ENCODE data around the gene NME4. TPM values are rescaled to one million over a fixed set of nuclear protein-coding genes. Genes with fewer than 3 reads are reported as not detected.
"Not testable (repeated sequence)": the region's sequence is repeated elsewhere in the genome, so short reads cannot be mapped to it uniquely, and the experiment has no call there.

The NME4 gene
- polyA plus RNA-seq, 5 donors, result 155 to 247 (median 168) TPM

- no peak for DNase-seq
Observed at GRCh38 chr16:396199-396598, 800 bp upstream of the NME4 start.

DNA sequence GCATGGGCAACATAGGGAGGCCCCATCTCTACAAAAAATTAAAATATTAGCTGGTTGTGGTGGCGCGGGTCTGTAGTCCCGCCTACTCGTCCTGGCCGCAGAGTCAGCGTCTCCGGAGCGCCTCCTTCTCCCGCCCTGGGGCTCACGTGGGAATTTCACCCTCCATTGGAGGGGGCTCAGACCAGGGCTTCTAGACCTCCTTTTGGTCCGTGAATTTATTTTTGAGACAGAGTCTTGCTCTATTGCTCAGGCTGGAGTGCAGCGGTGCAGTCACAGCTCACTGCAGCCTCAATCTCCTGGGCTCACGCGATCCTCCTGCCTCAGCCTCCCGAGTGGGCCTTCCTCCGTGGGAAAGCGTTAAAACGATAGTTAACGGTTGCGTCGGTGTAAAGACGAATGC lies 394 bp upstream of the NME4 start:
- no peak for DNase-seq

DNA sequence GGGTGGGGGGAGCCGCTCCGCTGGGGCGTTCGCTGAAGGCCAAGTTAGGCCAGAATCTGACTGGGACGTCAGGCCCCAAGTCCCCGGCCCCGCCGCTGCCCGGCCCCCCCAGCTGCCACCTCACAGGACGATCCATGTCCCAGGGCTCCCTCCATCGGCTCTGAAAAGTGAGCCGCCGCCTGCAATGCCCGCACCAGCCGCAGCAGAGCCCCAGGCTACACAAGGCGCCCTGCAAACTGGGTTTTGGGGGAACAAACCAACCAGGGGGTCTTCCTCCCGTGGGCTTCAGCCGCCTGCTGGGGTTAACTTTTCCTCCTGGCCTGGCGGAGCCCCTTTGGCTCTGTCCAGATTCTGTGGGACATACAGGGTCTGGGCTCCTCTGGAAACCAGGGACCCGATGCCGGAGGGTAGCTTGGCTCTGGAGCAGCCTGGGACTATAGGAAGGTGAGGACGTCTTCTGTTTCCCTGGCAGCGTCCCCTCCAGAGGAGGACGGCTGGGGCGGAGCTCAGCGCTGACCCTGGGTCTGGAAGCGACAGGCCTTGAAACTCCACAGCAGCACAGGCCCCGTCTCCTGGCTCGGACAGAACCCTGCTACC lies 835 bp downstream of the NME4 start:
- peak in 1 of 2 donors; percentile 48 for DNase-seq

DNA sequence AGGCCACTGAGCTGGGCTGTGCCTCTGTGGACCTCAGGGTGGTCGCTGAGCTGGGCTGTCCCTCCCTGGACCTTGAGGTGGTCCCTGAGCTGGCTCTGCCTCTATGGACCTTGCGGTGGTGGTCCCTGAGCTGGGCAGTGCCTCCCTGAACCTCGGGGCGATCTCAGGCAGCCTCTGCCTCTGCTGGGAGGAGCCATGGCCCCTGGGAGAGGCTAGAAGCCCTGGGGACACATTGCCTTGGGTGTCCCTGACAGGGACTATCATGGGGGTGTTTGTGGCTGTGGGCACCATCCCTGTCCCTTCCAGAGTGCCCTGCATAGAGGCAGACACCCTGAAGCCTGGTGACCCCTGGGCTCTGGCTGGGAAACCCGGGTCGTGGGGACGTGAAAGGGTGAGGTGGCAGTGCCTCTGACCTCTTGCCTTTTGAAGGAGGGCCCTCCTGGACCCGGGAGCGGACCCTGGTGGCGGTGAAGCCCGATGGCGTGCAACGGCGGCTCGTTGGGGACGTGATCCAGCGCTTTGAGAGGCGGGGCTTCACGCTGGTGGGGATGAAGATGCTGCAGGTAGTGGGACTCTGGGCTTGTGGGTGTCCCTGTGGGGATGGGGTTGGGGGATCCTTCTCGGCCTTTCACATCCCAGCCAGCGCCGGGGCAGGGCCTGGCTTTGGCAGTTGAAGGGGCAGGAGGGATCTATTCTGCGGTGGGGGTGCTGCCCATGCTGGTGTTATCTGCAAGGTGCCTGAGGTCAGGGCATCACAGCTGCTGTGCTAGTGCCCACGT lies 1.8 kb downstream of the NME4 start:
- no peak for DNase-seq

DNA sequence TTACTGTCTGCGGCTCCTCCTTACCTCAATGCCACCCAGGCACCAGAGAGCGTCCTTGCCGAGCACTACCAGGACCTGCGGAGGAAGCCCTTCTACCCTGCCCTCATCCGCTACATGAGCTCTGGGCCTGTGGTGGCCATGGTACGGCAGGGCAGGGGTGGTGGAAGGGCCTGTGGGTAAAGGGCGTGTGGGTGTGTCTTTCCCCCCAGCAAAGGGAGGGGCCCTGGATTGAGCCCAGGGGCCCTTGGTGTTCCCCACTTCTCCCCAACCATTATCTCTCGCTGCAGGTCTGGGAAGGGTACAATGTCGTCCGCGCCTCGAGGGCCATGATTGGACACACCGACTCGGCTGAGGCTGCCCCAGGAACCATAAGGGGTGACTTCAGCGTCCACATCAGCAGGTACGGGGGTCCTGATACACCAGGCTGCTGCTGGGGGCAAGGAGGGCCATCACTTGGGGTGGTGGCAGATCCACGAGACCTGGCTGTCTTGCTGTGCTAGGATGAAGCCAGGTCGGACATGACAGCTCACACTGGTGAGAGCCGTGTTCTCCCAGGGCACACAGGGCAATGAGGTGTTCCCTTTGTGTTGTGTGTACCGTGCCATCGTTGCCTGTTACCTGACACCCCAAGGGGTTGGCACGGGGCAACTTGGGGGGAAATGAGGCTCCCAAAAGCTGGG lies 2.5 kb downstream of the NME4 start:
- no peak for DNase-seq

DNA sequence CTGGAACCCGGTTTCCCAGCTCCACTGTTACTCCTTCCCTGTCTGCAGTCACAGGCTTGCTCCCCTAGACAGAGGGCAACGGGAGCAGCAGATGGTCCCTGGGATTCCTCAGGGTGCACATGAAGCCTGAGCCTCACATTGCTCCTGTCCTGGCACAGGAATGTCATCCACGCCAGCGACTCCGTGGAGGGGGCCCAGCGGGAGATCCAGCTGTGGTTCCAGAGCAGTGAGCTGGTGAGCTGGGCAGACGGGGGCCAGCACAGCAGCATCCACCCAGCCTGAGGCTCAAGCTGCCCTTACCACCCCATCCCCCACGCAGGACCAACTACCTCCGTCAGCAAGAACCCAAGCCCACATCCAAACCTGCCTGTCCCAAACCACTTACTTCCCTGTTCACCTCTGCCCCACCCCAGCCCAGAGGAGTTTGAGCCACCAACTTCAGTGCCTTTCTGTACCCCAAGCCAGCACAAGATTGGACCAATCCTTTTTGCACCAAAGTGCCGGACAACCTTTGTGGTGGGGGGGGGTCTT lies 3.1 kb downstream of the NME4 start:
- no peak for DNase-seq

GRCh38 chr16:401468-402348 lies 4.7 kb downstream of the NME4 start, which contains the start of gene DECR2:
TSS of gene DECR2 (plus strand) at chr16:401885. CDS start at chr16:401964, 79 bp downstream.
- peak; percentile 90 for DNase-seq

GRCh38 chr16:404971-405486 lies 8.0 kb downstream of the NME4 start:
- DNase-seq, result no peak

- no peak for DNase-seq
Observed at GRCh38 chr16:405548-406506, 8.8 kb downstream of the NME4 start.

- no peak for DNase-seq
Observed at GRCh38 chr16:407253-407652, 10.3 kb downstream of the NME4 start.

DNA sequence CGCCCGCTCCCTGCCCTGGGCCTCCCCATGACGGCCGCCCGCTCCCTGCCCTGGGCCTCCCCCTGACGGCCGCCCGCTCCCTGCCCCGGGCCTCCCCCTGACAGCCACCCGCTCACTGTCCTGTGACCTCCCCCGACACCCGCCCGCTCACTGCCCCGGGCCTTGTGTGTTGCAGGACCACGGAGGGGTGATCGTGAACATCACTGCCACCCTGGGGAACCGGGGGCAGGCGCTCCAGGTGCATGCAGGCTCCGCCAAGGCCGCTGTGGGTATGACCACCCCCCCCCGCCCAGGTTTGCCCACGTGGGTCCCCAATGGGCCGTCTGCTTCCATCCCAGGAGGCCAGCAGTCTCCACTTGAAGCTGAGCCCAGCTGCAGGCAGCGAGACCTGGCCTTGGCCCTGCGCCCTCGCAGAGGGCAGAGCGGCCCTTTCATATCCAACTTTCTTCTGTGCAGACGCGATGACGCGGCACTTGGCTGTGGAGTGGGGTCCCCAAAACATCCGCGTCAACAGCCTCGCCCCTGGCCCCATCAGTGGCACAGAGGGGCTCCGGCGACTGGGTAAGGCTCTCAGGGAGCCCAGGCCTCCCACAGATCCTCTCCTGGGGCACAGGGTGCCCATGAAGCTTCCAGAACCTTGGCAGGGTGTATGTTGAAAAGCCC lies 13.6 kb downstream of the NME4 start:
- no peak for DNase-seq

DNA sequence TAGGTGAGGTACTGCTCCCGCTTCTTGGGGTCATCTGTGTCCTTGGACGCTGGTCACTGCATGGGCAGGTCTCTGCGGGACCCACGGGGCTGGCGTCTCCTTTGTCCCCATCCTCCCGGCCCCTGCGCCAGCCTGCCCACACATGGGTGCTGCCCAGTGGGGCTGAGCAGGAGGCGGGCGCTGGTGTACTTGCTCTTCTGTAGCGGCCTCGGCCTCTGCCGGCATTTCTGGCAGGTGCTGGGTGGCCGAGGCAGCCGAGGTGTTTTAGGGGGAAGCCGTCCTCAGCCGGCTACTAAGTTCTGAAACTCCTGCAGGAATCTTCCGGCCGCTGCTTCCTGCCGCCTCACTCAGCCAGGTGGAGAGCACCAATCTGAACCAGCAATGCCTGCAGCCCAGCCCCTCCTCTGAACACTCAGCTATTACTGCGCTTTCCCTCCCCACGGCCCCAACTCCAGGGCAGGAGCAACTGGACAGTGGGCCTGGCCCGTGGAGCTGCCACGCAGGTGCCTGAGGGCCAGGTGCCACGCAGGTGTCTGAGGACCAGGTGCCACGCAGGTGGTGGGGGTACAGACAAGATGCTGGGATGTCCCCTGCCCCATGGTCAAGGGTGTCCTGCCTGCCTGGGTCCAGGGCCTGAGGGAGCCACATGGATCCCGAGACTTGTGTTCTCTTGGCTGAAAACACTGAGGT lies 14.7 kb downstream of the NME4 start:
- DNase-seq, result no peak

DNA sequence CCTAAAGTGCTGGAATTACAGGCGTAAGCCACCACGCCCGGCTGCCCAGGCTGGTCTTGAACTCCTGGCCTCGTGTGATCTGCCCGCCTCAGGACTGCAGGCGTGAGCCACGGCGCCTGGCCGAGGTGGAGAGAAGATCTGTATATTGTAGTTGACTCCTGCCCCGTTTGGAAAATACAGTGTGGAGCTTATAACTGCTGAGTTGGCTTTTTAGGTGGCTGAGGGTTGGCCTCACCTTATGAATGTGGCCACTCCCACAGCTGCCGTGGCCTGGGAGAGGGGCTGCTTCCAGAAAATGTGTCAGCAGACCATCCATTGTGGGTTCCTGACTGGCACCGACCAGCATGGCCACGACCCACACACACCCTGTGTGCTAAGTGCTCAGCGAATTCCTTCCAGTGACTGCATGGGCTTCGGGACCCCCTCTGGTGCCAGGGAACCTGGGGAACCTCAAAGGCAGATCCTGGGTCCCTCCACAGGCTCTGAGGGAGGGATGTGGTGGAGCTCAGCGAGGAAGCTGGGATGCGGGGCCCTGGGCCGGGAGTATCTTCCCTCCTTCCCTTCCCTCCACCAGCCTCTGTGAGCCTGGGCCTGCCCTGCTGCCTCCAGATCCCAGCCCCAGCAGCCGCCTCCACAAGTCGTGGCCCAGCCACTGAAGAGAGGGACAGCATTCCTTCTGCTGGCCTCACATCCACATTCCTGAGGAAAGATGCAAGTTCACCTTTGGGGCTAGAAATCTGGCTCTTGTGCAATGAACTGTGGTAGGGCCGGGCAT lies 17.6 kb downstream of the NME4 start:
- DNase-seq, result no peak

GRCh38 chr16:415170-415498 lies 18.1 kb downstream of the NME4 start:
- not testable (repeated sequence) for DNase-seq

GRCh38 chr16:422179-422578 lies 25.2 kb downstream of the NME4 start:
- DNase-seq, result not testable (repeated sequence)

GRCh38 chr16:424033-424622 lies 27.1 kb downstream of the NME4 start:
- DNase-seq, result no peak

DNA sequence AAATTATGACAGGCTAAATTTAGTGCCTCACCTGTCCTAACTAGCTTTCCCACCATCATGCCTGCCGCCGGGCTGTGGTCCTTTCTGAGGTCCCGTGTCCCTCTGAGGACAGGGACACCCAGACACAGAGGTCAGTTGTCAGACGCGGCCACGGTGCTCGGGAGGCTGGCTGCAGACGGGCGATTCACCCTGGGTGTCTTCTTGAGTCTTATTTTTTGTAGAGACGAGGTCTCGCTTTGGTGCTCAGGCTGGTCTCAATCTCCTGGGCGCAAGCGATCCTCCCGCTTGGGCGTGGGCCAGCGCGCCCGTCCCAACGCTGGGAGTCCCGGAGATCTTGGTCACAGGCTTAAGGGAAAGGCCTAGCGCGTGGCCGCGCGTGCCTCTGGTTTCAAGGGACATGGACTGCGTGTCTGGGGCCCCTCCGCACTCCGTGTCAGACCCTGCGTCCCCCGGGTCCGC lies 27.7 kb downstream of the NME4 start:
- DNase-seq, result no peak

Data from right lung (tissue), 5 donors.